HepG2 (cell line): Measurements from ENCODE around the gene SSNA1. TPM values are rescaled to one million over a fixed set of nuclear protein-coding genes. Genes with fewer than 3 reads are reported as not detected.

Source experiments
- ATF1 ChIP-seq: IDR thresholded peaks from 2 replicates; pipeline ENCODE4 v1.6.1; 2016; ENCODE audit warnings: mild to moderate bottlenecking, control low read depth
- DR1 ChIP-seq: sonication (generic); formaldehyde crosslinking; IDR thresholded peaks from 2 replicates; pipeline ENCODE4 v1.8.0; 2021; ENCODE audit warnings: mild to moderate bottlenecking, missing genetic modification reagents, inconsistent platforms
- FOXJ3 ChIP-seq: sonication (generic); formaldehyde crosslinking; IDR thresholded peaks from 2 replicates; pipeline ENCODE4 v1.4.0; 2020; ENCODE audit warnings: missing genetic modification reagents, mild to moderate bottlenecking, borderline replicate concordance
- GTF3A ChIP-seq: sonication (generic); formaldehyde crosslinking; conservative IDR thresholded peaks from 2 replicates; pipeline ENCODE4 v1.4.0; 2020; ENCODE audit warnings: mild to moderate bottlenecking, missing genetic modification reagents
- NFATC3 ChIP-seq: sonication (generic); formaldehyde crosslinking; IDR thresholded peaks from 2 replicates; pipeline ENCODE4 v1.5.1; 2020; ENCODE audit warnings: mild to moderate bottlenecking, missing genetic modification reagents
- SMC3 ChIP-seq: IDR thresholded peaks from 2 replicates; pipeline ENCODE4 v1.6.1; 2011; ENCODE audit warnings: low read length, improper control_type of control experiment
- SRSF4 ChIP-seq: fragments of 200-400 bp; formaldehyde crosslinking; IDR thresholded peaks from one replicate; pipeline ENCODE4 v1.6.1; 2018; ENCODE audit warnings: mild to moderate bottlenecking, low read depth, low read length, moderate library complexity; ENCODE audit not compliant: poor library complexity, severe bottlenecking
- TCF7 ChIP-seq: sonication (generic); IDR thresholded peaks from 2 replicates; pipeline ENCODE4 v1.6.1; 2016; ENCODE audit warnings: antibody characterized with exemption, low read depth
- ZBTB40 ChIP-seq, 2 experiments: fragments of 450-650 bp in 1 of 2; sonication (generic) in 1 of 2; formaldehyde crosslinking in 1 of 2; IDR thresholded peaks; 2 replicates each; pipeline versions ENCODE4 v1.6.1 to v1.8.0; 2016 to 2022; ENCODE audit warnings: antibody characterized with exemption in 1 of 2, mild to moderate bottlenecking in 1 of 2, missing genetic modification reagents in 1 of 2
- ZKSCAN1 ChIP-seq: fragments of 150-350 bp; IDR thresholded peaks from 2 replicates; pipeline ENCODE4 v1.6.1; 2014; ENCODE audit warnings: low read length
- ZMYM2 ChIP-seq: sonication (generic); formaldehyde crosslinking; IDR thresholded peaks from 2 replicates; pipeline ENCODE4 v1.8.0; 2022; ENCODE audit warnings: mild to moderate bottlenecking, missing genetic modification reagents
- ZNF121 ChIP-seq: sonication (generic); formaldehyde crosslinking; IDR thresholded peaks from 2 replicates; pipeline ENCODE4 v1.5.0; 2020; ENCODE audit warnings: mild to moderate bottlenecking, missing genetic modification reagents
- ZNF251 ChIP-seq: sonication (generic); formaldehyde crosslinking; IDR thresholded peaks from 2 replicates; pipeline ENCODE4 v1.9.0; 2021; ENCODE audit warnings: mild to moderate bottlenecking, missing genetic modification reagents
- ZNF280D ChIP-seq: sonication (generic); formaldehyde crosslinking; IDR thresholded peaks from 2 replicates; pipeline ENCODE4 v1.5.1; 2020; ENCODE audit warnings: mild to moderate bottlenecking, missing genetic modification reagents
- ZNF326 ChIP-seq: sonication (generic); formaldehyde crosslinking; IDR thresholded peaks from 2 replicates; pipeline ENCODE4 v1.4.0; 2020; ENCODE audit warnings: missing genetic modification reagents, borderline replicate concordance
- ZNF577 ChIP-seq: sonication (generic); formaldehyde crosslinking; IDR thresholded peaks from 2 replicates; pipeline ENCODE4 v1.4.0; 2020; ENCODE audit warnings: mild to moderate bottlenecking, low read depth, missing genetic modification reagents, borderline replicate concordance
- ZNF614 ChIP-seq: IDR thresholded peaks from 2 replicates; pipeline ENCODE4 v1.6.1; 2018; ENCODE audit warnings: missing biosample characterization, missing genetic modification reagents, inconsistent platforms, borderline replicate concordance
- polyA plus RNA-seq, 8 experiments: library from polyadenylated mRNA; depleted of rRNA in 3 of 8; stranded (reverse) in 7 of 8; unstranded in 1 of 8; fragments of >200 nt; fragmentation: Illumina TruSeq in 4 of 8; extraction: Trizol in 4 of 8; gene quantifications; 2 replicates each; pipeline versions ENCODE4 v1.2.1 to v1.2.3, GENCODE V29; 2011 to 2016; ENCODE audit warnings: low read depth in 4 of 8, missing spikeins in 1 of 8, mixed read lengths in 1 of 8; ENCODE audit not compliant: insufficient read depth in 1 of 8
- total RNA-seq, 5 experiments: library from RNA; depleted of rRNA; stranded (reverse); fragments of >200 nt; fragmentation: Illumina TruSeq; extraction: Trizol; gene quantifications; 2 replicates each; pipeline ENCODE4 v1.2.3, GENCODE V29; 2016; ENCODE audit warnings: low read depth in 1 of 5
- TF ChIP-seq, protein P1 (sequence below): sonication (generic); formaldehyde crosslinking; IDR thresholded peaks from 2 replicates; pipeline ENCODE4 v1.4.0; 2020; ENCODE audit warnings: missing genetic modification reagents

Gene SSNA1
- total and polyA plus RNA-seq, 2 of the 13 experiments (the other 11 are each of a cell fraction or from before 2014, with no cell fraction given), result 35.9 to 49.4 TPM

GRCh38 chr9:137218754-137219271 lies 30.3 kb downstream of the SSNA1 start (continued):
- no peak for TF ChIP-seq ZNF614 (CRISPR knock-in tag)
- TF ChIP-seq ZNF577, result no peak
- TF ChIP-seq ZBTB40 (IDR thresholded peaks at IDR 0.05), result no peak
- TF ChIP-seq ZBTB40 (CRISPR knock-in tag; IDR thresholded peaks at IDR 0.05), result no peak
- TF ChIP-seq GTF3A (CRISPR knock-in tag), result no peak
- TF ChIP-seq ZNF121 (CRISPR knock-in tag), result no peak
- TF ChIP-seq ZMYM2, result no peak
- no peak for TF ChIP-seq ATF1 (CRISPR knock-in tag)
- TF ChIP-seq ZNF280D, result no peak
- TF ChIP-seq TCF7, result no peak
- TF ChIP-seq ZNF251 (CRISPR knock-in tag), result no peak
- TF ChIP-seq SMC3, result no peak
- no peak for TF ChIP-seq ZNF326 (CRISPR knock-in tag)
- TF ChIP-seq NFATC3 (CRISPR knock-in tag), result no peak
- TF ChIP-seq FOXJ3, result no peak
- TF ChIP-seq ZKSCAN1, result no peak
- TF ChIP-seq, protein P1, sequence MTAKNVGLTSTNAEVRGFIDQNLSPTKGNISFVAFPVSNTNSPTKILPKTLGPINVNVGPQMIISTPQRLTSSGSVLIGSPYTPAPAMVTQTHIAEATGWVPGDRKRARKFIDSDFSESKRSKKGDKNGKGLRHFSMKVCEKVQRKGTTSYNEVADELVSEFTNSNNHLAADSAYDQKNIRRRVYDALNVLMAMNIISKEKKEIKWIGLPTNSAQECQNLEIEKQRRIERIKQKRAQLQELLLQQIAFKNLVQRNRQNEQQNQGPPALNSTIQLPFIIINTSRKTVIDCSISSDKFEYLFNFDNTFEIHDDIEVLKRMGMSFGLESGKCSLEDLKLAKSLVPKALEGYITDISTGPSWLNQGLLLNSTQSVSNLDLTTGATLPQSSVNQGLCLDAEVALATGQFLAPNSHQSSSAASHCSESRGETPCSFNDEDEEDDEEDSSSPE (CRISPR knock-in tag), result no peak
- no peak for TF ChIP-seq SRSF4
- no peak for TF ChIP-seq DR1 (CRISPR knock-in tag)
